Activated CD4-positive, alpha-beta T cell treated with anti-CD3 and anti-CD28 coated beads, Interleukin-2, amount 50 U/mL, for 1 hour (primary cell): ENCODE results near the gene WIF1.

Source experiments
- DNase-seq: peaks from one replicate; pipeline ENCODE4 v3.0.0-alpha.2; 2020

The WIF1 gene

DNA sequence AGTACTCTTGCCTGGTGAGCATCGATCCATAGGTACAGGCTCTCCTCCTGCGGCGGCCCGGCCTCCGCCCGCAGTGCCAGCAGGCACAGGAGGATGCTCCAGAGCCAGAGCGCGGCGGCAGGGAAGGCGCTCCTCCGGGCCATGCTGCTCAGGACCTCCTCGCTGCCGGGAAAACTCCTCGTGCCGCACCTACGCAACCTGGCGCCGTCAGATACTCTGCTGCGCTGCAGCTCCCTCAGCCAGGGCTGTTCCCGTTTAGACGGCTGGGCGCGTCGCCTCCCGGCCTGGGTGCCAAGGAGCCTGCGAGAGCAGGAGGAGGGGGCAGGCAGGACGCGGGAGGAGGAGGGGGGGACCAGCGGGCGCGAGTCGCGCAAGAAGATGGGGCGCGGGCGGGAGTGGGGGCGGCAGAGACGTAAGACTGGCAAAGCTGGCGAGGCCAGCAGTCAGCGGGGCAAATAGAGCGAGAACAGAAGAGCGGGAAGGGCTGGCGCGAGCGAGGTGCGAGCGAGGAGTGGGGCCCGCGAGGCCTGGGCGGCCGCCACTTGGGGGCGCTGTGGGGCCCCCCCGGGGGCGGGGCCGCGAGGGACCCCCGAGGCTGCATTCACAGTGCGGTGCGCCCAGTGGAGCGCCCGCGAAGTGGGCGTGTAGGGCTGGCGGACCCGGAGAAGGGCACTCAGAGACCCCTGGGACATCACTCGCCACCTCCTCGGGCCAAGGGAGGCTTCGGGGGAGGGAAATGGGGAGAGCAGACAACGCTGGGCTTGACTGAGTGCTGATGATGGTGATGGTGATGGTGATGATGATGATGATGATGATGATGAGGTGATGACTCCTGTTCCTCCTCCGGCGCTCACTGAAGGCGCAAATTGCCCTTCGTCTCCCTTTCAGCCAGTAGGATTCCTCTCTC is at the start of gene WIF1:
Gene WIF1 (minus strand): TSS at position 257 of the 907 bp plus-strand sequence. CDS start 114 bp downstream, at position 143.
- no peak for DNase-seq

- DNase-seq: peak; percentile 74
Measured at GRCh38 chr12:65170209-65170881, 49.2 kb upstream of the WIF1 start.

GRCh38 chr12:65169320-65170208 is 48.5 kb upstream of the WIF1 start, which contains the start of gene LEMD3:
LEMD3 (plus strand) TSS chr12:65169583; CDS start chr12:65169597, 14 bp downstream.
- peak; percentile 95 for DNase-seq

DNA sequence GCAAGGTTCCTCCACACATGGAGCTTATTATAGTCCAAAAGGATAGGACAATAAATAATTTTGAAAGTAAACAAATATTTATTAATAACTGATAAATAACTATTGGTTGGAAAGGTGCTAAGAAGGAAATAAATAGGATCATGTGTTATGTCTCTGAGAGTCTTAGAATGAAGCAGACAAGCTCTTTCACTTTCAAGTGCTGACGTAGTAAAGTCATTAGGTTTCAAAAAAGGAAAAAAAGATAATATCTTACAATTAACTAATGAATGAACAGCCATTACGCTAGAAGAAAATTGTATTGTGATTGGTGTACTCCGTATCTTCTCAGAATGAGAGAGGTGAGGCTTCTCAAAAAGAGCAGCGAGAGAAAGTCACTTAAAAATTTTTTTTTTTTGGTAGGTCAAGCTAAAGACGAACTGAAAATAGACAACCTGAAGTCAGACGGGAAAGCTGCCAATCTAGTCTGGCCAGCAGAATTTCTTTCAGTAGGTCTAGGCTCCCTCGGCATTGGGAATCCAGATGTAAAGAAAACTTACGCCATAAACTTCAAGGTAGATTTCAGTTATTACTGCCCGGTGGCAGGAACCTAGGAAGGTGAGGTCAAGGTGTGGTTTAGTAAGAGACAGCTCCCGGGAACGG is 47.7 kb upstream of the WIF1 start:
- no peak for DNase-seq

- no peak for DNase-seq
Measured at GRCh38 chr12:65164774-65165173, 43.7 kb upstream of the WIF1 start.

- no peak for DNase-seq
Measured at GRCh38 chr12:65164244-65164643, 43.1 kb upstream of the WIF1 start.

DNA sequence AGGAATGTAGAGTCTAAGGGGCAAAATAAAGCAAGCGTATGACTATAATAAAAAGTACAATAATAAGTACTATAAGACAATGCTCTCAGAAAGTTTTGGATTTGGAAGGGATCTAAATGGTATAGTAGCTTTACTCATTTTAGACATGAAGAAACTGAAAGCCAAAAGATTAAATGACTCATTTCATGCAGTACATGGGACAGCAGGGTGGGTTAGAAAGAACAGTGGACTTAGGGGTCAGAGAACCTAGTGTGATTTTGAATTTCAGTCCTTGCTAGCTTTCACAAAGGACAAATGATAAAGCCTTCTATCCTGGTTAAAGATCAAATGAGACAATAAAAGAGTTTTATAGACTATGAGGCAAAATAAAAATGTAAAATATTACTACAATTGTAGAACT is 41.5 kb upstream of the WIF1 start:
- DNase-seq: no peak

- no peak for DNase-seq
Measured at GRCh38 chr12:65157091-65157490, 36.0 kb upstream of the WIF1 start.

GRCh38 chr12:65156366-65156841 is 35.3 kb upstream of the WIF1 start:
- no peak for DNase-seq

GRCh38 chr12:65155784-65156183 is 34.7 kb upstream of the WIF1 start:
- DNase-seq: no peak

DNA sequence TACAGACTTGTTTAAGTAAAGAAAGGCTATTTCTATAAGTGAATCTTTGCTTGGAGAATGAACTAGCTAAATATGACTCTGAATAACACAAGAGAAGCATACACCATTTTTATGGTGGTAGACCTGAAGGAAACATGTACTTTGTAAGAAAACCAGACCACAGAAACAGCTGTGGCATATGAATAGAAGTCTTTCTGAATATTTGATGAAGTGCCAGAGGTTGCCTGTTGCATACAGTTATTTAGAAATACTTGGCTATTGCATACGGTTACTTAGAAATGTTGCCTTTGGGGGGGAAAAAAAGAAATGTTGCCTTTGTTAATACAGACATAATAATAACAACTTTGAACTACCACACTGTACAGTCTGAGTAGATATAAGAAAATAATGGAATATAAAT is 31.5 kb upstream of the WIF1 start:
- DNase-seq: no peak

DNA sequence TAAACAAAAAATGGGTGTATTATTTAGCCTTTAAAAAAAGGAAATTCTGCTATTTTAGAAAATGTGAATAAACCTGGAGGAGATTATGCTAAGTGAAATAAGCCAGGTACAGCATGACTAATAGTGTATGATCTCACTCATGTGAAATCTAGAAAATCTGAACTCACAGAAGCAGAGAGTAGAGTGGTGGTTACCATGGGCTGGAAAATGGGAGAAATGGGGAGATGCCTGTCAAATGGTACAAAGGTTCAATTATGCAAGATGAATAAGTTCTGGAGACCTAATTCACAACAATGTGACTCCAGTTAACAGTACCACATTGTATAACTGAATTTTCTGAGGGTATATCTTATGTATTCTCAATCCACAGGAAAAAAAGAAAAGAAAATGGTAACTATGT is 30.9 kb upstream of the WIF1 start:
- DNase-seq: no peak

- DNase-seq: no peak
Measured at GRCh38 chr12:65147312-65147905, 26.3 kb upstream of the WIF1 start.

GRCh38 chr12:65140738-65141137 is 19.6 kb upstream of the WIF1 start:
- no peak for DNase-seq

DNA sequence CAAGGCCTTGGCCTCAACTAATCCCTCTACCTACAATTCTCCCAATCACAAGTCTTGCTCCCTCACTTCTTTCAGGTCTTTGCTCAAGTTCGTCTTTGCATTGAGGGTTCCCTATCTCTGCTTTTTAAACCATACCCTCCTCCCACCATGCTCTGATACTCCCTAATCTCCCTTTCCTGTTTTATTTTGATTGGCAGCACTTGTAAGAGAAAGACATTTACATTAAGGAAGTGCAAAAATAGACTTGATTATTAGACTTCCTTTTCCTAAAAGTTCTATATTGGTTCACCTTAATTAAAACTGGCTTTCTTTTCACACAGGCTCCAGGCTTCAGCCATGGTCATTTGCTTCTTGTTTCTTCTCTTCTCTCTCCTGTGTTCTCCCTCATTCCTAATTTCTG is 18.3 kb upstream of the WIF1 start:
- DNase-seq: no peak

- no peak for DNase-seq
Measured at GRCh38 chr12:65133879-65134278, 12.8 kb upstream of the WIF1 start.

GRCh38 chr12:65126482-65126881 is 5.4 kb upstream of the WIF1 start:
- DNase-seq: no peak

GRCh38 chr12:65125975-65126374 is 4.9 kb upstream of the WIF1 start:
- no peak for DNase-seq

- no peak for DNase-seq
Measured at GRCh38 chr12:65125247-65125646, 4.1 kb upstream of the WIF1 start.

DNA sequence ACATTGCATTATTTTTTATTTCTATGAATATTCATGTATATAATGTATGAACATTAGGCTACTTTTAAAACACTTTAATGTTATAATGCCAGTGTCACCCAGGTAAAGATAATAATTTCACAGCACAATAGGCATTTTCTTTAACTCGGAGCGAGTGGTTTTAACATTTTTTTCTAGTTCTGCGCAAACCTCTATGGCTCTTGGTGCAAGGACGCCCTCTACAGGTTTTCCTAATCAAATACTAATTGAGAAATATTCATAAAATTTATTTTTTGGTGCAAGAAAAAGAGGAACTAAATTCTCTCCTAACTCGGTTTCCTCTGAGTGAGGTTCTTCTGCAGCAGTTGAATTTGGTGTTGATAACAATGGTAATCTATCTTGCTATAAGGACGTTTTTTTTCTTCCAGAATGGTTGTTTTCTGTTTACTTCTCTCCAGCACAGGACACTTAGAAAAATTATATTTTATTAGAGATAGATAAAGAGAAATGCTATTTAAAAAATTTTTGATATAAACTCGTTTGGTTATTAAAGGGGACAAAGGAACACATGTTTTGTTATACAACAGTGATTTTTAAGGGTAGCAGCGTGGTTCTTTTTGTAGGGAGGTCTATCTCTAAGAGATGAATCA is 2.4 kb upstream of the WIF1 start:
- no peak for DNase-seq

DNA sequence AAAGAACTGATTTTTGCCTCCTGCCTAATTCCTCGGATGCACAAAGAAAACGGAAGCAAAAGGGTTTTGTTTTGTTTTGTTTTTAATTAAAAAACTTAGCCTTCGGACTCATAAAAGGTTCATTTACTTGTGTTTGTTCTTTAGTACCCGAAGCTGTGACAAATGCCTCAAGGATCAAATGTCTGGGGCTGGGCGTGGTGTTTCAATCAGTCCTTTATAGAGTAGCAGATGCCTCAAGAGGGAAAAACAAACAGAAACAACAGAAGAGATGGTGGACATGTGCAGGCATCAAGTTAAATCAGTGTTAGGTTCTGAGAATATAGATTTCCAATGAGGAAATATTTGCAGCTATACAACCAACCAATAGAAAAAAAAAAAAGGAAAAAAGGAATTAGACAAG is 1.6 kb upstream of the WIF1 start:
- no peak for DNase-seq
